MM.1S (cell line): ENCODE results near the gene PAFAH1B1.
"Not testable (repeated sequence)": the region's sequence is repeated elsewhere in the genome, so short reads cannot be mapped to it uniquely, and the experiment has no call there.

Experiments
- CTCF ChIP-seq: fragments of 300-600 bp; sonication (generic); IDR thresholded peaks from 2 replicates; pipeline ENCODE4 v1.5.1; 2016; ENCODE audit warnings: antibody characterized with exemption, low read length, mixed read lengths
- EZH2 ChIP-seq: fragments of 300-600 bp; sonication (generic); optimal IDR thresholded peaks from 2 replicates; pipeline ENCODE3; 2017; ENCODE audit warnings: low read depth, mild to moderate bottlenecking, antibody characterized with exemption, low read length, mixed read lengths
- EZH2phosphoT487 ChIP-seq: fragments of 300-600 bp; sonication (generic); IDR thresholded peaks from 2 replicates; pipeline ENCODE4 v1.6.1; 2018; ENCODE audit warnings: antibody characterized with exemption, low read length

- not testable (repeated sequence) for TF ChIP-seq CTCF, EZH2, EZH2phosphoT487
Observed at GRCh38 chr17:2660410-2660809, 67.0 kb downstream of the PAFAH1B1 start.
